ENCODE data around the gene ALLC. TPM values are rescaled to one million over a fixed set of nuclear protein-coding genes. Genes with fewer than 3 reads are reported as not detected.

ALLC gene
- total RNA-seq, 6 experiments from 2014 or later = not detected

GRCh38 chr2:3644891-3645605, 13.0 kb upstream of the ALLC start:
- Mint-ChIP-seq H3K4me3 (no peak overlapping the region), H3K27me3 (ENCODE audit: insufficient read depth) (peaks cover 24% of the 10 kb centered on the region), H3K27ac (no peak overlapping the region), H3K36me3 (ENCODE audit: low read depth) (no peaks in the 10 kb centered on the region), H3K4me1 (ENCODE audit: low read depth) (no peaks in the 10 kb centered on the region), H3K9me3 (no peaks in the 10 kb centered on the region)
- no peak for TF ChIP-seq CTCF (IDR thresholded peaks at IDR 0.05)
- no peak for DNase-seq

GRCh38 chr2:3645745-3646389, 12.1 kb upstream of the ALLC start:
- H3K4me3 Mint-ChIP-seq = no peak overlapping the region
- H3K9me3 Mint-ChIP-seq = no peaks in the 10 kb centered on the region
- H3K27me3 Mint-ChIP-seq (ENCODE audit: insufficient read depth) = peaks cover 24% of the 10 kb centered on the region
- TF ChIP-seq CTCF (IDR thresholded peaks at IDR 0.05) = no peak
- H3K36me3 Mint-ChIP-seq (ENCODE audit: low read depth) = no peaks in the 10 kb centered on the region
- peaks cover 3% of the 10 kb centered on the region; the same call in 1 of the 2 replicates for H3K4me1 Mint-ChIP-seq (ENCODE audit: low read depth)
- DNase-seq = no peak
- H3K27ac Mint-ChIP-seq = no peak overlapping the region

- Mint-ChIP-seq H3K36me3 (ENCODE audit: low read depth) (no peaks in the 10 kb centered on the region), H3K27me3 (ENCODE audit: insufficient read depth) (peaks cover 21% of the 10 kb centered on the region), H3K4me3 (no peak overlapping the region), H3K4me1 (ENCODE audit: low read depth) (peaks cover 8% of the 10 kb centered on the region; the same call in 1 of the 2 replicates), H3K27ac (no peak overlapping the region), H3K9me3 (no peaks in the 10 kb centered on the region)
- TF ChIP-seq CTCF (IDR thresholded peaks at IDR 0.05) = no peak
- DNase-seq = no peak
These were observed 11.6 kb upstream of the ALLC start for GRCh38 chr2:3646446-3646845.

- Mint-ChIP-seq H3K27ac (no peak overlapping the region), H3K27me3 (ENCODE audit: insufficient read depth) (peaks cover 24% of the 10 kb centered on the region), H3K4me1 (ENCODE audit: low read depth) (peaks cover 10% of the 10 kb centered on the region; the same call in 1 of the 2 replicates), H3K4me3 (no peak overlapping the region), H3K36me3 (ENCODE audit: low read depth) (no peaks in the 10 kb centered on the region), H3K9me3 (no peaks in the 10 kb centered on the region)
- DNase-seq = no peak
- no peak for TF ChIP-seq CTCF (IDR thresholded peaks at IDR 0.05)
These were observed 10.8 kb upstream of the ALLC start for GRCh38 chr2:3647246-3647645.

- Mint-ChIP-seq H3K27ac (no peak overlapping the region), H3K27me3 (ENCODE audit: insufficient read depth) (peaks cover 23% of the 10 kb centered on the region), H3K36me3 (ENCODE audit: low read depth) (no peaks in the 10 kb centered on the region), H3K9me3 (no peaks in the 10 kb centered on the region), H3K4me3 (no peak overlapping the region), H3K4me1 (ENCODE audit: low read depth) (peaks cover 10% of the 10 kb centered on the region; the same call in 1 of the 2 replicates)
- no peak for TF ChIP-seq CTCF (IDR thresholded peaks at IDR 0.05)
- DNase-seq = no peak
These were observed 10.0 kb upstream of the ALLC start for GRCh38 chr2:3647831-3648651.

Data from HFFc6 (cell line).